ENCODE measurements around the gene ZNF80.
A peak's percentile ranks its signal among the peaks of the same experiment; 100 is the strongest.

ZNF80 gene

DNA sequence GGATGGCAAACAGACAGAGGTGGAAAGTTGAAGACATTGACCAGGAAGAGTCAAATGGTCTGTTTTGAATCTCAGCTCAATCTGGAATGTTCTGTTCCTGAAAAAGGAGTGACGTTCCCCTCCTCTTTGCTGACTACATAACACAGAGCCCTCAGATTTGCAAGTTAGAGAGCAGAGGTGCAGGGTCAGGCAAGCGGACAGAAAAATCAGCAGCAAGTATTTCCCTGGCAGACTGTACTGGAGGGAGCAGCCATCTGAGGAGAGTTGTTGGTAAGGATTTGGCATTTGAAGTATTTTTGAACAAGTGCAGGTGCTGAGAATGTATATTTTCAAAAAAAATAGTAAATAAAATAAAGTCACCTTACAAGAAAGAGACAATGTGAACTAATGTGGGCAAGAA is 17.6 kb downstream of the ZNF80 start:
- Histone ChIP-seq H3K4me3 (ENCODE audit: low read length) (no peak overlapping the region), H3K9me3 (ENCODE audit: insufficient read depth, low read depth, low read length) (0 out of 2 replicates have a peak, but pooled peaks cover 3% of the 10 kb centered on the region), H3K4me1 (ENCODE audit: insufficient read depth, low read length) (peaks cover 13% of the 10 kb centered on the region; the same call in 1 of the 2 replicates), H3K27me3 (ENCODE audit: insufficient read depth, low read length) (no peaks in the 10 kb centered on the region), H3K9ac (ENCODE audit: low read depth, low read length) (no peak overlapping the region), H3K27ac (ENCODE audit: low read depth, low read length) (no peak overlapping the region), H3K36me3 (ENCODE audit: insufficient read depth, low read length) (no peaks in the 10 kb centered on the region)
- WGBS, result 90% methylated on average over 2 of the region's 2 CpGs

DNA sequence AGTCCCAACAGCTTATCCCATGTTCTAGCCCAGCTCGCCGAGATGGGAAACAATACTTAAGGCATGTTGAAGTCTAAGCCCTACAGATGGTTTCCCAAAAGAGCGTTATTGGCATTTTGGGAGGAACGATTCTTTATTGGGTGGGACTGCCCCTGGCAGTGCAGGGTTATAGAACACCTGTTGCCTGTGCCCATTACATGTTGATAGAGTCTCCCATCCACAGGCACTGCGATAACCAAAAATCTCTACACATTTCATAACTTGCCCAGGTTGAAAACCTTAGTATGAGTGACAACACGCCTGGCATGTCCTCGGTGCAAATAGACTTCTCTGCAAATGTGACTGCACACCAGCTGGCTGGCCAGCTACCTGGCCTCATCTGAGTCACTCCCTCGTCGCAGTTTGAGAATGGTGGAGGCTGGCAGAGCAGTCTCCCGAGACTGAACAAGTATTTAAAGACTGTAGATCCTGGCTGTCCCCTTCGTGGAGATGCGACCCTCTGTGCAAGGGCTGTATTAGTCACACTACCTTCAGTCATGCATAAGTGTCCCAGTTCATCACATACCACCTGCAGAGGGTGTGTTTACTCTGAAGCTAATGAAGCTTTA is 18.7 kb downstream of the ZNF80 start:
- no peak overlapping the region for H3K4me3 ChIP-seq (ENCODE audit: low read length)
- no peak overlapping the region for H3K9ac ChIP-seq (ENCODE audit: low read depth, low read length)
- H3K27me3 ChIP-seq (ENCODE audit: insufficient read depth, low read length), result no peaks in the 10 kb centered on the region
- peaks cover 24% of the 10 kb centered on the region for H3K4me1 ChIP-seq (ENCODE audit: insufficient read depth, low read length)
- H3K27ac ChIP-seq (ENCODE audit: low read depth, low read length), result no peak overlapping the region
- H3K9me3 ChIP-seq (ENCODE audit: insufficient read depth, low read depth, low read length), result no peaks in the 10 kb centered on the region
- WGBS, result 86% methylated on average over 12 of the region's 12 CpGs
- no peaks in the 10 kb centered on the region for H3K36me3 ChIP-seq (ENCODE audit: insufficient read depth, low read length)

DNA sequence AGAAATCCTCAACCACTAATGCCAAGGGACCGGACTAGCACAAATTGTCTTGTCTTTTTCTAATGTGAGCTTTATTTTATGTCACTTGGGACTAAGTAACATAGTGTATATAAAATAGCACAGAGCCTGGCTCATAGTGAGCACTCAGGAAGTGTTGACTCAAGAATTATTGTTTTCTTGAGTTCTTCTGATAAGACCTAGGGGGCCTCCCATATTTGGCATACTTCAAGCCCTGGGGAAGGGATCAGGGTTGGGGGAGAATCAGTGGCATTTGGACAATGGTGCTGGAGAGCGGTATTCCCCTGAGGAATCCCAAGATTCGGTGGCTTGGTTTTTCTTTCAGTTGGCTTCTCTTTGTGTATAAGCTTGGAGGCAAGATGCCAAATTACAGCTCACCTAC is 19.4 kb downstream of the ZNF80 start:
- Histone ChIP-seq H3K4me1 (ENCODE audit: insufficient read depth, low read length) (peaks cover 30% of the 10 kb centered on the region), H3K4me3 (ENCODE audit: low read length) (no peak overlapping the region), H3K9ac (ENCODE audit: low read depth, low read length) (no peak overlapping the region), H3K27me3 (ENCODE audit: insufficient read depth, low read length) (no peaks in the 10 kb centered on the region), H3K9me3 (ENCODE audit: insufficient read depth, low read depth, low read length) (no peaks in the 10 kb centered on the region), H3K27ac (ENCODE audit: low read depth, low read length) (no peak overlapping the region), H3K36me3 (ENCODE audit: insufficient read depth, low read length) (no peaks in the 10 kb centered on the region)
- WGBS, result 95% methylated on average over 3 of the region's 3 CpGs

DNA sequence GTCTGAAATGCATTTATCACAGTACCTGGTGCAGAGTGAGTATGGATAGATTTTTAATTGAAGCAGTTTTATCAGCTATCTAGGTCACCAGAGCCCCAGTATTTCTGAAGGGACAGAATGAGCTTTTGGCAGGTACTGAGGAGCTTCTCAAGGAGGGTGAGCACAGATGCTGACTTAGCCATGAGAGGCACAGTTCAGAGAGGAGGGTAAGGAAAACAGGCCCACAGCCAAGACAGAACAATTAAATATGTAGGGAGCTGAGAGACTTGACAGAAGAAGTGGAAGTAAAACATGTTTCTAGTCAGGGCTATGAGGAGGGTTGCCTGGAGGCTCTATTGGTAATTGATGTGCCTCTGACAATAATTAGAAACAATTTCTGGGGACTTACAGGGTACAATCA is 20.1 kb downstream of the ZNF80 start:
- Histone ChIP-seq H3K4me3 (ENCODE audit: low read length) (no peak overlapping the region), H3K27ac (ENCODE audit: low read depth, low read length) (no peak overlapping the region), H3K9ac (ENCODE audit: low read depth, low read length) (no peak overlapping the region), H3K27me3 (ENCODE audit: insufficient read depth, low read length) (no peaks in the 10 kb centered on the region), H3K36me3 (ENCODE audit: insufficient read depth, low read length) (no peaks in the 10 kb centered on the region), H3K9me3 (ENCODE audit: insufficient read depth, low read depth, low read length) (no peaks in the 10 kb centered on the region), H3K4me1 (ENCODE audit: insufficient read depth, low read length) (peaks cover 34% of the 10 kb centered on the region)

DNA sequence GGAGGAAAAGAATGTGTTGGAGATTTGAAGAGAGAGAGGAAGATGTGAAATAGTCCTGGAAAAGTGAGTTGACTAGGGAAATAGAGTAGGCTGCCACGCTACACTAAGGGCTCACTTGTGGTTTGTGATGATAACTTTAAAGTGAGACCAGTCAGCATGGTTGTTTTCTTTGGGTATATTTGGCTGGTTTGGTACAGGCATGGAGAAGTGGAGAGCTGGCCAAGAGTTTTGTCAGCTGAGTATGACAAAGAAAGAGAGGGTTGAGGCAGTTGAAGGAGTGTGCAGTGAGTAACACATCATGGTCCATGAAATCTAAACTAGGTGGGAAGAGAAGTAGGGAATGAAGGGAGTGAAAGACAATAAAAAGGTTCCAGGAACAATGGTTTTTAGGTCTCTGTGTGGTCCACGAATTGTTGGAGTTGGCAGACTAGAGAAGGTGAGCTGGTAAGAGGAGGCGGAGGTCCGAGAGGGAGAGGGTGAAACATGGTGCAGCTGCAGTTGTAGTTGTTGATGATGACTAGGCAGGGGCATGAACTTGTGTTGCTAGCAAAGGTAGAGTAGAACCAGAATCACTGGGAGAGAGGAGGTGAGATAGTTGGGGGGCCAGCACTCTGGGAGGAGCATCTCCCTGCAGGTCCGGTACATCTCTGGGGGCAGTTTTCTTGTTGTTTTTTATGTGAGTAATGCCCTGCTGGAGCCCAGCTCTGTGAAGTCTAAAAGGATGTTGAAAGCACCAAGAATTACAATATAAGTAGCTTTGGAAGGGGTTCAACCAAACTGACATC is 21.0 kb downstream of the ZNF80 start:
- no peaks in the 10 kb centered on the region for H3K36me3 ChIP-seq (ENCODE audit: insufficient read depth, low read length)
- no peak overlapping the region for H3K4me3 ChIP-seq (ENCODE audit: low read length)
- H3K9me3 ChIP-seq (ENCODE audit: insufficient read depth, low read depth, low read length), result no peaks in the 10 kb centered on the region
- H3K9ac ChIP-seq (ENCODE audit: low read depth, low read length), result no peak overlapping the region
- H3K27me3 ChIP-seq (ENCODE audit: insufficient read depth, low read length), result no peaks in the 10 kb centered on the region
- 95% methylated on average over 5 of the region's 5 CpGs for WGBS
- H3K4me1 ChIP-seq (ENCODE audit: insufficient read depth, low read length), result peaks cover 34% of the 10 kb centered on the region
- no peak overlapping the region for H3K27ac ChIP-seq (ENCODE audit: low read depth, low read length)

DNA sequence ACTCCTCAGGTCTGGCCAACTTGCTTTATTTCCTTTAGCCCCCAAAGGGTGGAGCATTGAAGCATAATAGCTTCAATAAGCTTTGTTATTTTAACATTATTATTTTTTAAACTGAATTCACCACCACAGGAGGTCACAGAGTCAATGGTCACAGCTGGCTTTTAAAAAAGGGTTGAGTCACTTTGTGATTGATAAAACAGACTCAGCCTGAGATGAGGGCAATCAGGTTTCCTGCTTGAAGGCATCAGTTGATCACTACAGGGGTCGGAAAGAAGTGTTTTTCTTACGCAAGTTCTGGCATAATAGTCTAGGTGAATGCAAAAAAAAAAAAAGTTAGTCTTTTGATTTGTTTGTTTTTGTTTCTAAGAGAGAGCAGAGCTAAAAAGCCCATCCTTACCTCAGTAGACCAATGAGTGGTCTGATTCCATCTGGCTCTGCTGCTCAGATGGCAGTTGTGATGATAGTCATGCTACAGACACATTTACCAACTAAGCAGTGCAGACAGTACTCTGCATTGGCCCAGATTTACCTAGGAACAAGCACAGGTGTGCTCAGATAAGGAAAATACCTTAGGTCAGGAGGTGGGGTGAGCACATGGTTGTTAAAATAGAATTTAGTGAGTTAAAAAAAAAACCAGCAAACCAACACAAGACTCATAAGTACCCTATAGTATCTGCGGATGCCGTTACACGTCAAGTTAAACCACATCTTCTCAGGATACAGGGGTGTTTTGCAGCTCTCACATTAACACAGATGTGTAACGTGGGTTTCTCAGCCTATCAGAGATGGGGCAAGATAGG is 22.6 kb downstream of the ZNF80 start:
- Histone ChIP-seq H3K9me3 (ENCODE audit: insufficient read depth, low read depth, low read length) (no peaks in the 10 kb centered on the region), H3K9ac (ENCODE audit: low read depth, low read length) (no peak overlapping the region), H3K4me1 (ENCODE audit: insufficient read depth, low read length) (peaks cover 33% of the 10 kb centered on the region), H3K4me3 (ENCODE audit: low read length) (peak overlapping the region; percentile 5; the same call in 1 of the 2 replicates), H3K27me3 (ENCODE audit: insufficient read depth, low read length) (no peaks in the 10 kb centered on the region), H3K27ac (ENCODE audit: low read depth, low read length) (peak overlapping the region; percentile 76; the same call in 1 of the 2 replicates), H3K36me3 (ENCODE audit: insufficient read depth, low read length) (no peaks in the 10 kb centered on the region)
- WGBS, result 67% methylated on average over 6 of the region's 6 CpGs

DNA sequence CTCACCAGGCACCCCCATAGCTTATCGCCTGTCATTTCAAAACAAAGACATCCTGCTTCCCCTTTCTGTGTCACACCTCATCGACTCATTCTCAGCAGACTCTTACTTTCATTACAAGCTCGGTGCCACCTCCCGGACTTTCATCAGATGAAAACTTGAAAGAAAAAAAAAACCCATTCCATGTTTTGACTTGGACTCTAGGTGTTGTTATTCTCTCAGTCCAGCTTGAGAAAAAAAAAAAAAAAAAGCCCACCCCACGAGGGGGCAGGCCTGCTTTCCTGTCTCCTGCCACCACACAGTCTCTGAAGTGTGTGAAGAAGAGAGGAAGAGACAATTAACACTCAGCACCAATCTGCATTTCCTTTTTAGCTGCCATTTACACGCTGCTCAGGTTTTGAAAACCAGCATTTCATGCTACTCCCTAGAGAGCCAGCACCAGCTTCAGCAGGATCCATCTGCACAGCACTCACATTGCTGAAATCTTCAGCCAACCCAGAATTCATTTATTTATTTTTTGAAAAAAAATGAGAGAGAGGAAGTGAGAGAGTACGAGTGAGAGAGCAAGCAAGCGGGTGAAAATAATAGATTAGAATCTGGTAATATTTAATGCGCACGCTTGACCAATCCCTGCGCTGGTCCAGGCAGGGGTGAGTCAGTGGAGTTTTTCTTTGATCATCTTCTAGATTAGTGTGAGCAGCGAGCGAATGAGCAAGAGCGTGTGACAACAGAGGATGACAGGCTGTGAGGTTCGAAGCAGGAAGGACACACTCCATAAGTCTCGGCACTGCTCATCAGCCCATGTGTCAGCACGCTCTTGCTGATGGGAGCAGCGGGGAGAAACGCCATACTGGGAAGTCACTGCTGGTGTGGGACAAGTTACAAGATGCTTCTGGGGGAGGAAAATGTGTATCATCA is 23.5 kb downstream of the ZNF80 start:
- H3K27me3 ChIP-seq (ENCODE audit: insufficient read depth, low read length), result no peaks in the 10 kb centered on the region
- no peaks in the 10 kb centered on the region for H3K9me3 ChIP-seq (ENCODE audit: insufficient read depth, low read depth, low read length)
- peak overlapping the region; percentile 5; the same call in 1 of the 2 replicates for H3K4me3 ChIP-seq (ENCODE audit: low read length)
- peak overlapping the region; percentile 41; the same call in 1 of the 2 replicates for H3K9ac ChIP-seq (ENCODE audit: low read depth, low read length)
- H3K36me3 ChIP-seq (ENCODE audit: insufficient read depth, low read length), result no peaks in the 10 kb centered on the region
- 30% methylated on average over 18 of the region's 19 CpGs for WGBS
- peak overlapping the region; percentile 75; the same call in 1 of the 2 replicates for H3K27ac ChIP-seq (ENCODE audit: low read depth, low read length)
- peaks cover 28% of the 10 kb centered on the region for H3K4me1 ChIP-seq (ENCODE audit: insufficient read depth, low read length)

DNA sequence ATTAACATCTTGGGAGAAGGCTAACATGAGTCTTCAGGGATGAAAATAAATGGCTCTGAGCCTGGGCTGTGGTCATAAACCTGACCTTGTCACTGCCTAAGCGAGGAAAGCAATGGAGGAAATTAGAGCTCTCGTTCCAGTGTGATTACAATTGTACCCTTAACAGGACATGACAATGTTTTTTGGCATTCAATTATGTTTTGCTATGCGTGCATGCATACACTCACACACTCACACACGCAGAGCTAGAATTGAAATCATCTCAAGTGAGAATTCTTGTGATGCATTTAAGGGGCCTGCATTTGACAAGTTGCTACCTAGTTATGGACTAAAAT is 24.1 kb downstream of the ZNF80 start:
- Histone ChIP-seq H3K36me3 (ENCODE audit: insufficient read depth, low read length) (no peaks in the 10 kb centered on the region), H3K9me3 (ENCODE audit: insufficient read depth, low read depth, low read length) (no peaks in the 10 kb centered on the region), H3K27me3 (ENCODE audit: insufficient read depth, low read length) (no peaks in the 10 kb centered on the region), H3K4me3 (ENCODE audit: low read length) (no peak overlapping the region), H3K9ac (ENCODE audit: low read depth, low read length) (no peak overlapping the region), H3K27ac (ENCODE audit: low read depth, low read length) (no peak overlapping the region), H3K4me1 (ENCODE audit: insufficient read depth, low read length) (peaks cover 28% of the 10 kb centered on the region)
- 63% methylated on average over 4 of the region's 4 CpGs for WGBS

DNA sequence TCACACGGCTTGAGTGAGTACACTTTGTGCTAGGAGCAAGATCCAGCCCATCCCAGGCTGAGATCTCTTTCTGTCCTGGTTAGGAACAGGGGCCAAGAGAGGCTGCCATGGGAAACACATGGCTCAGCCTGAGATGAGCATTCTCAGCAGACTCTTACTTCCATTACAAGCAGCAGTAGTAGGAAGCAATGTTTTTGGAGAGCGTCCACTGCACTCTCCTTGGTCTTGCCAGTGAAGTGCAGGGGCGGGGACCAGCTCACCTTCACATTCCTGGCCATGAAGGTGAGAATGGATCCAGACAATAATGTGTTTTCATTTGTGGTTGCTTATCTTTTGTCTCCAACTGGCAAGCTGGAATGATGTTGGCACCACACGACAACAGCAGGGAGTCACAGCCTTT is 24.7 kb downstream of the ZNF80 start:
- H3K36me3 ChIP-seq (ENCODE audit: insufficient read depth, low read length), result no peaks in the 10 kb centered on the region
- no peak overlapping the region for H3K27ac ChIP-seq (ENCODE audit: low read depth, low read length)
- no peaks in the 10 kb centered on the region for H3K27me3 ChIP-seq (ENCODE audit: insufficient read depth, low read length)
- H3K4me1 ChIP-seq (ENCODE audit: insufficient read depth, low read length), result peaks cover 28% of the 10 kb centered on the region
- H3K9me3 ChIP-seq (ENCODE audit: insufficient read depth, low read depth, low read length), result no peaks in the 10 kb centered on the region
- no peak overlapping the region for H3K4me3 ChIP-seq (ENCODE audit: low read length)
- no peak overlapping the region for H3K9ac ChIP-seq (ENCODE audit: low read depth, low read length)
- WGBS, result 86% methylated on average over 4 of the region's 4 CpGs

DNA sequence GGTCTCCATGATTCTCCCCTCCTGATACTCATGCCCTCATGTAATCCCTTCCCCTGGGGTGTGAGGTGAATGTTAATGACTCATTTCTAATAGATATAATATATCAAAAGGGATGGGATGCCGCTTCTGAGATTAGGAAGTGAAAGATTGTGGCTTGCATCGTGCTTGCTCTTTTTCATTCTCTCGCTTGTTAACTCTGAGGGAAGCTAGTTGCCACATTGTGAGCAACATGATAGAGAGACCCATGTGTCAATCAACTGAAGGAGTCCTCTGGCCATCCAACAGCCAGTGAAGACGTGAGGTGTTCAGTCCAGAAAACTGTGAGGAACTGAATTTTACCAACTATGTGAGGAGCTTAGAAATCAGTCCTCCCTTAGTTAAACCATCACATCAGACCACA is 29.6 kb downstream of the ZNF80 start:
- H3K4me3 ChIP-seq (ENCODE audit: low read length), result no peak overlapping the region
- H3K4me1 ChIP-seq (ENCODE audit: insufficient read depth, low read length), result peaks cover 2% of the 10 kb centered on the region; the same call in 1 of the 2 replicates
- H3K36me3 ChIP-seq (ENCODE audit: insufficient read depth, low read length), result no peaks in the 10 kb centered on the region
- H3K9ac ChIP-seq (ENCODE audit: low read depth, low read length), result no peak overlapping the region
- no peak overlapping the region for H3K27ac ChIP-seq (ENCODE audit: low read depth, low read length)
- 92% methylated on average over 4 of the region's 4 CpGs for WGBS
- H3K27me3 ChIP-seq (ENCODE audit: insufficient read depth, low read length), result no peaks in the 10 kb centered on the region
- no peaks in the 10 kb centered on the region for H3K9me3 ChIP-seq (ENCODE audit: insufficient read depth, low read depth, low read length)

Measured in HUES64 (cell line).